NT2/D1 (cell line): ENCODE results near the gene CDKN2D.

Experiments
- YY1 ChIP-seq: IDR thresholded peaks from 2 replicates; pipeline ENCODE4 v1.6.1; 2011; ENCODE audit not compliant: insufficient read length, insufficient read depth
- ZNF274 ChIP-seq: IDR thresholded peaks from 2 replicates; pipeline ENCODE4 v1.6.1; 2011; ENCODE audit warnings: mild to moderate bottlenecking, low read depth, low read length

DNA sequence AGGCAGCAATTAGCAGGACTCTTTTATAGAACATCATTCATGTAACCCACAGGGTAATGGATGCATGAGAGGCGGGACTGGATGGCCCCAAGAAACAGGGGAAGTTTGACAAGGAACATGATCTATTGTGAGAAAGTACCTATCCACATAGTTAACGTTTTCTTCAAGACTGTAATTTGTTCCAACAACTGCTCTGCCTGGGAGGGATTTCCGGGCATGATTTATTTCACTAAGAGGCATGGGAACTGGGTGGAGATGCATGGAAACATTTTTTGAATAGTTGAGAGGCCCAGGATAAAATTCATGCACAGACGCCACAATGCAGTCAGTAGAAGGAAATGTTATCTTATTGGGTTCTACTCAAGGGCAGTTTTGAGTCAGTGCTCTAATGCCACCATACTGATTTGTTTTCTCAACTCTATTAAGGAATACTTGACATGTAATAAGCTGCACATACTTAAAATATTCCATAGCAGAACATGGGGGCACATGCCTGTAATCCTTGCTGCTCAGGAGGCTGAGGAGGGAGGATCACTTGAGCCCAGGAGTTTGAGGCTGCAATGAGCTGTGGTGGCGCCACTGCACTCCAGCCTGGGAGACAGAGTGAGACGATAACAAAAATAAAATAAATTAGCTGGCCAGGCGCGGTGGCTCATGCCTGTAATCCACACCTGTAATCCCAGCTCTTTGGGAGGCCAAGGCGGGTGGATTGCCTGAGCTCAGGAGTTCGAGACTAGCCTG lies 35.0 kb downstream of the CDKN2D start:
- TF ChIP-seq ZNF274, result no peak
- no peak for TF ChIP-seq YY1
